Peyer's patch (tissue), 4 donors: ENCODE results near the gene PPIE. TPM values are rescaled to one million over a fixed set of nuclear protein-coding genes. Genes with fewer than 3 reads are reported as not detected.

Experiments
- DNase-seq, 3 donors: peaks; one replicate each; pipeline ENCODE4 v3.0.0-alpha.2; 2017 to 2019
- H3K27ac ChIP-seq, 4 donors: fragments of 200-600 bp; sonication (generic); one replicate each; pipeline ENCODE4 v1.5.1; 2016 to 2019
- H3K27me3 ChIP-seq, 2 donors: fragments of 200-600 bp; sonication (generic); one replicate each; pipeline ENCODE4 v1.5.1; 2019
- H3K36me3 ChIP-seq, 3 donors: fragments of 200-600 bp; sonication (generic); one replicate each; pipeline ENCODE4 v1.5.1; 2016 to 2019
- H3K4me1 ChIP-seq, 4 donors: fragments of 200-600 bp; sonication (generic); one replicate each; pipeline ENCODE4 v1.5.1; 2016 to 2019
- H3K4me3 ChIP-seq, 4 donors: fragments of 200-600 bp; sonication (generic); 1 replicate in 3 of 4; 2 replicates in 1 of 4; pipeline ENCODE4 v1.5.1; 2016 to 2019; ENCODE audit warnings: mild to moderate bottlenecking in 1 of 4
- H3K9me3 ChIP-seq, 4 donors: fragments of 200-600 bp; sonication (generic); one replicate each; pipeline ENCODE4 v1.5.1; 2016 to 2019; ENCODE audit warnings: mild to moderate bottlenecking in 1 of 4
- POLR2A ChIP-seq, 2 donors: fragments of 450-650 bp; IDR thresholded peaks; one replicate each; pipeline ENCODE4 v1.5.1; 2017; ENCODE audit warnings: antibody characterized with exemption in 2 of 2, mild to moderate bottlenecking in 2 of 2, moderate library complexity in 2 of 2
- total RNA-seq, 4 donors: library from RNA; depleted of rRNA; stranded (reverse); fragments of >200 nt; gene quantifications; one replicate each; pipeline ENCODE4 v1.1.0, GENCODE V29; 2016
- TF ChIP-seq, protein P1 (sequence below), 6 experiments: fragments of 450-650 bp in 4 of 6; fragments of 200-600 bp in 2 of 6; sonication (generic) in 1 of 6; IDR thresholded peaks; one replicate each; pipeline ENCODE4 v1.5.1; 2017 to 2019; ENCODE audit warnings: antibody characterized with exemption in 6 of 6, mild to moderate bottlenecking in 3 of 6, moderate library complexity in 1 of 6

PPIE gene
- total RNA-seq, 4 donors from 2014 or later = 33.0 to 39.0 (median 37.0) TPM

DNA sequence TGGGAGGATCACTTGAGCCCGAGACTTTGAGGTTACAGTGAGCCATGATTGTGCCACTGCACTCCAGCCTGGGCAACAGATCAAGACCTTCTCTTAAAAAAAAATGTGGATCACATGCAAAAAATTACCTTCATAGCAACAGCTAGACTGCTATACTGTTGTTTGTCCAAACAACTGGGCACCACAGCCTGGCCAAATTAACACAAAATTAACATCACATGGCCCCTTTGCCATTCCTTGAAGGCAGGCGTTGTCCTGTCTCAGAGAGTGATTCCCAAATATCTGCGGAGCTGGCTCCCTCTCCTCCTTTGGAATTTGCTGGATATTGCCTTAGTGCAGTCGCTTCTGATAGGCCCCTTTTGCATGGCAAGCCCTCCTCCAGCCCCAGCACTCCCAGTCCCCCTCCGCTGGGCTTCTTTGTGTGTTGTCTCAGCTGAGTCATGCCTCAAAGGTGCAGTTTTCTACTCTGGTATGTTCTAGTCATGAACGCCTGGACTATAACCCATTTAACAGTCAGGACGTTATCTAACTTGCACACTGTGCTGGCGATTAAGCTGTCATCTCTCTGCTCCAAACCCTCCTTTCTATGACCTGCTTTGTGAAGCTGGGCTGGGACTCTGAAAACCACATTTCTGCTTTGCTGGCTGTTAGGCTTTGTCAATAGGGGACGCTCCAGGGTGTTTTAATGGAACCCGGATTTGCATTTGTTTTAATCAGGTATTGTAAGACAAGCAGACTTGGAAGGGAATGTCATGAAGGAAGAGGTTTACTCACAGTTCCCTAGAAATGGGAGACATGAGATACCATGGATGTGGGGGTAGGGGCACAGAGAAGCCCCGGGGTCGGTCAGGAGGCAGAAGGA is 27.3 kb upstream of the PPIE start:
- H3K36me3 ChIP-seq = no peaks in the 10 kb centered on the region
- no peak overlapping the region for H3K4me3 ChIP-seq
- H3K27me3 ChIP-seq = no peaks in the 10 kb centered on the region
- H3K27ac ChIP-seq = no peak overlapping the region
- TF ChIP-seq, protein P1, sequence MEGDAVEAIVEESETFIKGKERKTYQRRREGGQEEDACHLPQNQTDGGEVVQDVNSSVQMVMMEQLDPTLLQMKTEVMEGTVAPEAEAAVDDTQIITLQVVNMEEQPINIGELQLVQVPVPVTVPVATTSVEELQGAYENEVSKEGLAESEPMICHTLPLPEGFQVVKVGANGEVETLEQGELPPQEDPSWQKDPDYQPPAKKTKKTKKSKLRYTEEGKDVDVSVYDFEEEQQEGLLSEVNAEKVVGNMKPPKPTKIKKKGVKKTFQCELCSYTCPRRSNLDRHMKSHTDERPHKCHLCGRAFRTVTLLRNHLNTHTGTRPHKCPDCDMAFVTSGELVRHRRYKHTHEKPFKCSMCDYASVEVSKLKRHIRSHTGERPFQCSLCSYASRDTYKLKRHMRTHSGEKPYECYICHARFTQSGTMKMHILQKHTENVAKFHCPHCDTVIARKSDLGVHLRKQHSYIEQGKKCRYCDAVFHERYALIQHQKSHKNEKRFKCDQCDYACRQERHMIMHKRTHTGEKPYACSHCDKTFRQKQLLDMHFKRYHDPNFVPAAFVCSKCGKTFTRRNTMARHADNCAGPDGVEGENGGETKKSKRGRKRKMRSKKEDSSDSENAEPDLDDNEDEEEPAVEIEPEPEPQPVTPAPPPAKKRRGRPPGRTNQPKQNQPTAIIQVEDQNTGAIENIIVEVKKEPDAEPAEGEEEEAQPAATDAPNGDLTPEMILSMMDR (IDR thresholded peaks at IDR 0.05) = no peak
- no peak for TF ChIP-seq POLR2A (IDR thresholded peaks at IDR 0.05)
- no peak for DNase-seq
- no peaks in the 10 kb centered on the region for H3K4me1 ChIP-seq
- H3K9me3 ChIP-seq = no peaks in the 10 kb centered on the region

DNA sequence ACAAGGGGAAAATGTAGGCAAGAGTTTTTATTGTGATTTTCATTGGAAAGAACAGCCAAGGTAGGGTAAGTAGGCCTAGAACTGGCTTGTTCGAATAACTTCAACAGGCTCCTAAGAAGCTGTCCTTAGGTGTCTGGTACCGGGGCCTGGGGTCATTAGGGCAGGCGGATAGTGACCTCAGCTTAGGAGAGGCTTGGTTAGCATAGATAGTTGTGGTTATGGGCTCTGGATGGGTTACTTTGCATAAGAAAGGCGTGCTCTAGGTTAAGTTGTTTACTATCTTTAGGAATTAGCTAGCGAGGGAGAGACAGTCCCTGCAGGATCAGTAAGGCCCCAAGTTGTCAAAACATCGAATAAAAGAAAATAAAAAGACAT is 26.7 kb upstream of the PPIE start:
- no peak for DNase-seq
- Histone ChIP-seq H3K27me3 (no peaks in the 10 kb centered on the region), H3K9me3 (no peaks in the 10 kb centered on the region), H3K4me1 (no peaks in the 10 kb centered on the region), H3K4me3 (no peak overlapping the region), H3K36me3 (no peaks in the 10 kb centered on the region), H3K27ac (no peak overlapping the region)
- TF ChIP-seq POLR2A (IDR thresholded peaks at IDR 0.05) = no peak
- TF ChIP-seq, protein P1 (IDR thresholded peaks at IDR 0.05) = no peak

DNA sequence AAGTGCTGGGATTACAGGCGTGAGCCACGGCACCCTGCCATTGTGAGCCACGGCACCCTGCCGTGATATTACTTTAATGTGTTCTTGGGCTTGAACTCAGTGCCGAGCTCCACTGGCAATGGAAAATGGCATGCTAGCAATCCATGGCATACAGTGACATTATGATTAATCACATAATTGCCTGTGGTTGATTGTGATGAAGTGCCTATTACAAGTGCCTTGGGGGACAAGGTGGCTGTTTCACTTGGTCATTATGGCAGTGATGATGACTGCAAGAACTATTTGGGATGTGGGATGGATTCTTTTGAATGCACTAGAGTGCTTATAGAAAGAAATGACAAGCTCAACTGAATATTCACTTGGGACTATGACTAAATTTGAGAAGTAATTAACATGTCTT is 25.1 kb upstream of the PPIE start:
- H3K9me3 ChIP-seq = no peaks in the 10 kb centered on the region
- no peak overlapping the region for H3K4me3 ChIP-seq
- no peaks in the 10 kb centered on the region for H3K4me1 ChIP-seq
- no peak overlapping the region for H3K27ac ChIP-seq
- no peaks in the 10 kb centered on the region for H3K36me3 ChIP-seq
- no peaks in the 10 kb centered on the region for H3K27me3 ChIP-seq
- no peak for TF ChIP-seq POLR2A (IDR thresholded peaks at IDR 0.05)
- TF ChIP-seq, protein P1 (IDR thresholded peaks at IDR 0.05) = no peak
- DNase-seq = no peak

GRCh38 chr1:39717809-39718208 is 20.9 kb upstream of the PPIE start:
- no peak for DNase-seq
- H3K27ac ChIP-seq = no peak overlapping the region
- no peaks in the 10 kb centered on the region for H3K27me3 ChIP-seq
- no peak overlapping the region for H3K4me3 ChIP-seq
- H3K4me1 ChIP-seq = no peaks in the 10 kb centered on the region
- no peak for TF ChIP-seq POLR2A (IDR thresholded peaks at IDR 0.05)
- TF ChIP-seq, protein P1 (IDR thresholded peaks at IDR 0.05) = no peak
- no peaks in the 10 kb centered on the region for H3K36me3 ChIP-seq
- H3K9me3 ChIP-seq = no peaks in the 10 kb centered on the region

DNA sequence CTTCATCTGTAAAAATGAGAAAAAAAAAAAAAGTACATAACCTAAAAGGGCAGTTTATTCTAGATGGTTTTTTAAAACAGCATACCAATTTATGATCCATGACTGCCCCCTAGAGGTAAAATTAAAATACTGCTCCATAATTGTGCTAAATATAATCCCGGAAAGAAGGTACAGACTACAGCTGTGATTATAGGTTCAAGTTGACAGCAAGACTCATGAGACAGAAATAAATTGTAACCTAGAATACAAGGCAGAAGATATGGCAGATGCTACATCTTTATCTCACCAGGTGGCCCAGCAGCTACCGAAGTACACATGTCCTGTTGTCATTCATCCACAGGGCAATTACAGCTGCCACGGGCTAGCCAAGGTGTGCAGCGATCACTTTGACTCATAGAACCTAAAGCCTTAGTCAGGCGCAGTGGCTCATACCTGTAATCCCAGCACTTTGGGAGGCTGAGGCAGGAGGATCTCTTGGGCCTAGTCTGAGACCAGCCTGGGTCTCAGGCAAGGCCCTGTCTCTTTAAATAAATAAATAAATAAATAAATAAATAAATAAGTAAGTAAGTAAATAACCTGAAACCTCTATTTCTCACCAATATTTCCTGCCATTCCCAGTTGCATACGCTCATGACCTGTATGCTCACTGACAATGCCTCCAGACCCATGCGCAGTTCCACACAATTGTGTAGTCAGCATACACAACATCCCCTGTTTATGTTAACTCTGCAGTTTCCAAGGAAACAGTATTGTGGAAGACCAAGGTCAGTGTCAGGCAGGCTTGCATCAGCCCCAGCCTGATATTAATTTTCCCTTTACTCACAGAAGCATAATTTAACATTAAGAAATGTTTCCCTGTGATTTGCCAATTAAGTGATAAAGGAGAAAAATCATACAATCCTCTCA is 18.3 kb upstream of the PPIE start:
- no peaks in the 10 kb centered on the region for H3K9me3 ChIP-seq
- TF ChIP-seq POLR2A (IDR thresholded peaks at IDR 0.05) = no peak
- TF ChIP-seq, protein P1 (IDR thresholded peaks at IDR 0.05) = peak; percentile 46 to 88 (median 82)
- no peak for DNase-seq
- H3K27ac ChIP-seq = no peak overlapping the region
- H3K4me1 ChIP-seq = no peaks in the 10 kb centered on the region
- no peaks in the 10 kb centered on the region for H3K27me3 ChIP-seq
- H3K4me3 ChIP-seq = no peak overlapping the region
- no peaks in the 10 kb centered on the region for H3K36me3 ChIP-seq
